GM18499 (cell line): Measurements from ENCODE around the gene NFE2L3.
"Not testable (repeated sequence)": the region's sequence is repeated elsewhere in the genome, so short reads cannot be mapped to it uniquely, and the experiment has no call there.

Experiments used
- ATAC-seq: cut with Tn5 transposase; IDR thresholded peaks from one replicate; pipeline ENCODE4 v1.9.1; 2021; ENCODE audit warnings: moderate number of reproducible peaks; ENCODE audit not compliant: insufficient read depth, unreplicated experiment

Gene NFE2L3

GRCh38 chr7:26165950-26166683 lies 14.1 kb downstream of the NFE2L3 start:
- ATAC-seq: no peak

DNA sequence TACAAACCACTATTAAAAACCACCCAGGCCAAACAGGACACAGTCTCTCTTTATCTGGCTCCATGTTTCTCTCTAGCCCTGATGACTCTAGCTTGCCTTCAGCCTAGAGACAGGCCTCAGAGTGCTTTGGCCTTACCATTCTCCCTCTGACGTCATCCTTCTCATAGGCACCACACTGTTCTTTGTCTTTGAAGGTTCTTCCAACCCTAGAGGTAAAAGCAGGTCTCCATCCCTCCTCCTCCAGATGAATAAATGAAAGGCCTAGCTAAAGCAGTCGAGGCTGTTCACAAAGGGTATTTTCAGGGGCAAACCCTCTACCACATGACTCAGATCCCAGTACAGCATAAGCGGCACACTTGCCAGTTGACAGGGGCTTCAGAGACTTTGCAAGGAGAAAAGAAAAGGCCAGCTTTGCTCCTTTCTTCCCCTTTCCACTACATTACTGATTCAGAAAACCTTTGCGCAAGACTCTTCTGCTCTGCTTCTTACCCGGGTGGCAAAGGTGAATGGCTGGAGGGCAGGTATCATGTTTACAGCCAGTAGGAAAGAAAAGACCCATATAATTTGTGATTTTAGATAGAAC lies 14.8 kb downstream of the NFE2L3 start:
- no peak for ATAC-seq

DNA sequence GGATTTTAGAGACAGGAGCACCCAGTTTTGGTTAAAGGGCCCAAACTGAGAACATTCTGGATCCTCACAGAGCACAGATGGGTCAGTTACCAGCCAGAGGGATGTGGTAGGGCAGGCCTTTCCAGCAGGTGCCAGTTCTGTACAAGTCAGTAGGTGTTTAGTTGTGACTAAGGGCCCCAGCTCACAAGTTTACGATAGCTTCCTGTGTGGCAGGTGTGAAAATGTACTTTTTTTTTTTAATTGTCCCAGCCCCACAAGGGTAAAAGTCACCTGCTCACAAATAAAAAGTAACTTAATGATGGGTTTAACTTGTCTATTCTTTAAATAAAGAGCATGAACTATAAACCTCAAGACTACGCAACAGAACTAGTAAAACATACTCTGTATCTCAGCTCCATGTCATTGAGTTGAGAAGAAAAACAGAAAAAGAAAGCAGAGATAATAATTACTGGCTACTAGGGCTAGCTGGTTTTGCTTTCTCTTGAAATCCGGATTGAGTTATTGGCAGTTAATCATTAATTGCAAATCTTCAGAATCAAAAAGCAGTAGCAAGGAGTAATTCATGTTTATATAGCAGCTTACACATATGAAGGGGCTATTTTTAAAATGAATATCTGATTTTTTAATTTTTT lies 15.4 kb downstream of the NFE2L3 start:
- ATAC-seq: no peak

DNA sequence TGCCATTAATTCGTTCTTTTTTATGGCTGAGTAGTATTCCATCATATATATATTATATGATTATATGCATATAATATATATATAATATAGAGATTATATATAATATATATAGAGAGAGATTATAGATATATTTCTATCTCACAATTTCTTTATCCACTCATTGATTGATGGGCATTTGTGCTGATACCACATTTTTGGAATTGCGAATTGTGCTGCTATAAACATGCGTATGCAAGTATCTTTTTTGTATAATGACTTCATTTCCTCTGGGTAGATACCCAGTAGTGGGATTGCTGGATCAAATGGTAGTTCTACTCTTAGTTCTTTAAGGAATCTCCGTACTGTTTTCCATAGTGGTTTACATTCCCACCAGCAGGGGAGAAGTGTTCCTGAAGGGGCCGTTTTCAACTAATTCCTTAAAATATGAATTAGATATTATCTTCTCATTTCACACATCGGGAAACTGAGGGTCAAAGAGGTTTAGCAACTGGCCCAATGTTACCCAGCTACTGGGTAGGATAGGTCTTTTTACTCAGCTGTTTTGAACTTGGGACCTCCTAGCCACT lies 16.5 kb downstream of the NFE2L3 start:
- no peak for ATAC-seq

- ATAC-seq: no peak
These were observed 17.3 kb downstream of the NFE2L3 start for GRCh38 chr7:26169271-26169670.

- ATAC-seq: no peak
These were observed 18.7 kb downstream of the NFE2L3 start for GRCh38 chr7:26170663-26171062.

DNA sequence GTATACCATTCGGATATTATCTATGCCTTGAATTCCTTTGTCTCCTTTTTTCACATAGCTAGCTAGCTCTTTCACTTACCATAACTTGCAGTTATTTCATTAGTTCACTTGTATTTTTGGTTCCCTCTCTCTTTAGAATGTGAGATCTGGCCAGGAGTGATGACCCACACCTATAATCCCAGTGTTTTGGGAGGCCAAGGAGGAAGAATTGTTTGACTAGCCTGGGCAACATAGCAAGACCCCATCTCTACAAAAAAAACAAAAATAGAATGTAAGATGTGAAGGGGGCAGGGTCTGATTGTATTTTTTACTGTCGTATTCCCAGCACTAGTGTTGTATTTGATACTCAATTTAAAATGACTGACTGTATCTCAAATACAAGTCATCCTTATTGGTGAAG lies 19.6 kb downstream of the NFE2L3 start:
- no peak for ATAC-seq

- ATAC-seq: no peak
These were observed 20.1 kb downstream of the NFE2L3 start for GRCh38 chr7:26172048-26172447.

DNA sequence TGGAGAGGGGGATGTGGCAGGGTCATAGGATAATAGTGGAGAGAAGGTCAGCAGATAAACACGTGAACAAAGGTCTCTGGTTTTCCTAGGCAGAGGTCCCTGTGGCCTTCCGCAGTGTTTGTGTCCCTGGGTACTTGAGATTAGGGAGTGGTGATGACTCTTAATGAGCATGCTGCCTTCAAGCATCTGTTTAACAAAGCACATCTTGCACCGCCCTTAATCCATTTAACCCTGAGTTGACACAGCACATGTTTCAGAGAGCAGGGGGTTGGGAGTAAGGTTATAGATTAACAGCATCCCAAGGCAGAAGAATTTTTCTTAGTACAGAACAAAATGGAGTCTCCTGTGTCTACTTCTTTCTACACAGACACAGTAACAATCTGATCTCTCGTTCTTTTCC lies 23.9 kb downstream of the NFE2L3 start:
- ATAC-seq: not testable (repeated sequence)

GRCh38 chr7:26176696-26177095 lies 24.7 kb downstream of the NFE2L3 start:
- not testable (repeated sequence) for ATAC-seq

GRCh38 chr7:26177269-26177668 lies 25.3 kb downstream of the NFE2L3 start:
- ATAC-seq: not testable (repeated sequence)

DNA sequence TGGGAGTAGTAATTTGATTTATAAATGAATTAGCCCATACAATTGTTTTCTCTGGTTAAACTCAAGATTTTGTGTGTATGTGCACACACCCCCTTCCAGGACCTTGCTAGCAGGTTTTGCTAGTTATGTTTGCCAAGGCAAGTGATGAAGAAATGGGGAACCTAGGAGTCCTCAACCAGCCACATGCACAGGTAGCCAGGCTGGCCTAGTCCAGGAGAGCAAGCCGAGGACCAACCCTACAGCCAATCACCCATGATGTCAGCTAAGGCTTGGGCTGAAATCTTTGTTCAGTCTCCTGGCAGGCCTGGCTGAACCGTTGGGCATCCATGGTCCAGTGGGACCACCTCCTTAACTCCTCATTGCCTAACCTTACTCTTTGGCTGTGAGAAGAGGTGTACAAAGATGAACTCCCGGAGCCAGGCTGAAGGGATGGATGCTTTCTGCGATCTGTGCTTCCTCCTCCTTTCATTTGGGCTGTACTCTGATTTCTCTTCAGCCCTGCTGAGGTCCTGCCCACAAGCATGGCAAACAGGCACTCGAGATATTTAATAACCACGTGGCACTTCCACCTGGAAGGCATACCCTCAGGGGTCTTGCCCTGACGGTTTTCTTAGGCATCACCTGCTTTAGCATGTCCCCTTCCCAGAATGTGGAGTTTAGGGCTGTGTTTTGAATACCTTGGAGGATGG lies 26.4 kb downstream of the NFE2L3 start:
- no peak for ATAC-seq

DNA sequence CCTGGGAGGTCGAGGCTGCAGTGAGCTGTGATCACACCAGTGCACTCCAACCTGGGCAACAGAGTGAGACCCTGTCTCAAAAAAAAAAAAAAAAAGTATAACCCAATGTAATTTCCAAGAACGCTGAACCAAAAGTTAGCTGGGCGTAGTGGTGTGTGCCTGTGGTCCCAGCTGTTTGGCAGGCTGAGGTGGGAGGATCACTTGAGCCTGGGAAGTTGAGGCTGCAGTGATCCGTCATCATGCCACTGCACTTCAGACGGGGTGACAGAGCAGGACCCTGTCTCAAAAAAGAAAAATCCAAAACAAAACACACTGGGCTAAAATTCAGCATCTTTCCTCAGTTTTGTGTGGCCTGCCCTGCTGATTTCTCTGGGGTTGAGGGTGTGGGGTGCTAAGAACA lies 27.4 kb downstream of the NFE2L3 start:
- no peak for ATAC-seq

GRCh38 chr7:26179826-26180497 lies 28.0 kb downstream of the NFE2L3 start:
- ATAC-seq: no peak

DNA sequence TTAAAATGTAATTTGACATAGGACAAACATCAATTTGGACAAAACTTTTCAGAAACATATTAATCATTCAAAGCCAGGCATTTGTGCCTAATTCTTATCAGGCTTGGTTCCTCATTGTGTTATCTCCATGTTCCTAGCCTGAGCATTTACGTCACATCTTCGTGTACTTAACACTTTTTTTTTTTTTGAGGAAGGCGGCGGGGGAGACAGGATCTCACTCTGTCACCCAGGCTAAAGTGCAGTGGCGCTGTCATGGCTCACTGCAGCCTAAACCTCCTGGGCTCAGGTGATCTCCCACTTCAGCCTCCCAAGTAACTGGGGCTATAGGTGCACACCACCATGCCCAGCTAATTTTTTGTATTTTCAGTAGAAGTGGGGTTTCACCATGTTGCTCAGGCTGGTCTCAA lies 28.8 kb downstream of the NFE2L3 start:
- no peak for ATAC-seq

GRCh38 chr7:26181474-26182227 lies 29.7 kb downstream of the NFE2L3 start:
- no peak for ATAC-seq

- ATAC-seq: no peak
These were observed 30.3 kb downstream of the NFE2L3 start for GRCh38 chr7:26182283-26182682.

DNA sequence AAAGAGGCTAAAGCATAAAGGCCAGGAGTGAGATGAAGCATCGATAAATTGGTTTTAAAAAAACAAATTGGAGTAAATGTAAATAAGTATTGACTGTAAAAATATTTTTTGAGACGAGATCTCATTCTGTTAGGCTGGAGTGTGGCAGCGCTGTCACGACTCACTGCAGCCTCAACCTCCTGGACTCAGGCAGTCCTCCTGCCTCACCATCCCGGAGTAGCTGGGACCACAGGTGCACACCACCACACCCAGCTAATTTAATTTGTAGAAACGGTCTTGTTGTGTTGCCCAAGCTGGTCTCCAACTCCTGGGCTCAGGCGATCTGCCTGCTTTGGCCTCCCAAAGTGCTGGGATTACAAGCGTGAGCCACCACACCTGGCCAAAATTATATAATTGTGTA lies 30.7 kb downstream of the NFE2L3 start:
- ATAC-seq: no peak

DNA sequence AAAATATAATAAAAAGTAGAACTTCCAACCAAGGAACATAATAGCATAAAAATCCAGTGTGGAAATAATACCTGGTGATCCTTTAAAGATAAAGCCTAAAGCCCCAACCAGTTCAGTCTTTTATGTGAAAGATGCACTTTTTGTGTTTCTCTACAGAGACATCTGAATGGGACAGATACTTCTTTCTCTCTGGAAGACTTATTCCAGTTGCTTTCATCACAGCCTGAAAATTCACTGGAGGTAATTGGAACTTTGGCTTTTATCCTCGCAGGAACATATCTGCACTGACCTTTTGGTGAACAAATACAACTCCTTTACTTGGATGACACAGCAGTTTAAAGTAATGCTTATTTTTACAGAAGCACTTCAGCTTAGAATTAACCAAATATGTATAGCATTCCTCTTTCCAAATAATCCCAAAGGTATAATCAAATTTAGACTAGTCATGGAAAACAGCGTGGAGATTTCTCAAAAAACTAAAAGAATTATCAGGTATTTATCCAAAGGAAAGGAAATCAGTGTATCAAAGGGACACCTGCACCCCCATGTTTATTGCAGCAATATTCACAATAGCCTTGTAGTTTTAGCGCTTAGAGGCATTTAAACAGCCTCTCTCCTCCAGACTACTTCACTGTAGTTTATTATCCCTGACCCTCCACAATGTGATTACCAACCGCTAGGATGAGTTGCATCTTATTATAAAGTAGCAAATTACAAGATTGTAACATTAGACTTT lies 31.7 kb downstream of the NFE2L3 start:
- no peak for ATAC-seq
